ENCODE measurements around the gene RAB31.
"Not testable (repeated sequence)": the region's sequence is repeated elsewhere in the genome, so short reads cannot be mapped to it uniquely, and the experiment has no call there.

The RAB31 gene

GRCh38 chr18:9898792-9899549 lies 190.9 kb downstream of the RAB31 start:
- DNase-seq = no peak

DNA sequence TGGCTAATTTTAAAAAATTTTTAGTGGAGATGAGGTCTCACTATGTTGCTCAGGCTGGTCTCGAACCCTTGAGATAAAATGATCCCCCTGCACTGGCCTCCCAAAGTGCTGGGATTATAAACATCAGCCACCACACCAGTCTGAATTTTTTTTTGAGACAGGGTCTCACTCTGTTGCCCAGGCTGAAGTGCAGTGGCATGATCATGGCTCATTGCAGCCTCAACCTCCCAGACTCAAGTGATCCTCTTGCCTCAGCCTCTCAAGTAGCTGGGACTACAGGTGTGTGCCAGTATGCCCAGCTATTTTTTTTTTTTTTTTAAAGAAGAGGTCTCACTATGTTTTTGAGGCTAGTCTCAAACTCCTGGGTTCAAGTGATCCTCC lies 191.4 kb downstream of the RAB31 start:
- DNase-seq = not testable (repeated sequence)

- DNase-seq = no peak
Measured at GRCh38 chr18:9900699-9901098, 192.6 kb downstream of the RAB31 start.

DNA sequence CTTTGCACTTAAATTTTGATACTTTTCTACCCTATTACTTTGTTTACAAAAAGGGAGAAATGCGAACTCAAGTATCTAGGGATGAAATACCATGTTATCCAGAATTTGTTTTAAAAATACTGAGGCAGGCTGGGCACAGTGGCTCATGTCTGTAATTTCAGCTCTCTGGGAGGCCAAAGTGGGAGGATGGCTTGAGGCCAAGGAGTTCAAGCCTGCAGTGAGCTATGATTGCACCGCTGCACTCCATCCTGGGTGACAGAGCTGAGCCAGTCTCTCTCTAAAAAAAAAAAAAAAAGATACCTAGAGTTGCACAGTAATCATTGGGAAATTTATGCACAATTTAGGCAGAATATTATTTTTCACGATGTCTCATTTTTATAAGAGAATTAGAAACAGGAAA lies 193.3 kb downstream of the RAB31 start:
- DNase-seq = no peak

DNA sequence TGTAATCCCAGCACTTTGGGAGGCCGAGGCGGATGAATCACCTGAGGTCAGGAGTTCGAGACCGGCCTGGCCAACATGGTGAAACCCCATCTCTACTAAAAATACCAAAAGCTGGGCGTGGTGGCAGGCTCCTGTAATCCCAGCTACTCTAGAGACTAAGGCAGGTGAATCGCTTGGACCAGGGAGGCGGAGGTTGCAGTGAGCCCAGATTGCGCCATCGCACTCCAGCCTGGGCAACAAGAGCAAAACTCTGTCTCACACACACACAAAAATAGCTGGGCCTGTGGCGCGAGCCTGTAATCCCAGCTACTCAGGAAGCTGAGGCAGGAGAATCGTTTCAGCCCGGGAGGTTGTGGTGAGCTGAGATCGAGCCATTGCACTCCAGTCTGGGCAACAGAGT lies 194.2 kb downstream of the RAB31 start:
- not testable (repeated sequence) for DNase-seq

- DNase-seq = no peak
Measured at GRCh38 chr18:9902832-9903231, 194.7 kb downstream of the RAB31 start.

- DNase-seq = no peak
Measured at GRCh38 chr18:9905401-9905922, 197.4 kb downstream of the RAB31 start.

- DNase-seq = no peak
Measured at GRCh38 chr18:9906481-9906880, 198.4 kb downstream of the RAB31 start.

DNA sequence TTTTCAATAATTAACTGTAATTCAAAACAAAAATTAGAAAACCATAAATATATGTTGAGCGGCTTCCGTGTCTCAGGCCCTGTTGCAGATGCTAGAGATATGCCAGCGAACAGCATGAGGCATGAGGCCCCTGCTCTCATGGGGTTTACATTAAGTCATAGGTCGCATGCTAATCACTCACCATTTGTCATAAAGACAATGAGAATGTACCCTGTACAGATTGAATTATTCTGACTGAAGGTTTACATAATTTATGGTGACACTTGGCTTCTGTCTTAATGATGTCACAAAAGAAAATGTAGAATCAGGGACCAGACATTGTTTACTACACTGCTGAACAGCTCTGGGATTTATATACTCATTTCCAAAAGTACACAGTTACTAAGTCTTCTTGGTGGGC lies 199.8 kb downstream of the RAB31 start:
- no peak for DNase-seq

GRCh38 chr18:9910071-9910470 lies 202.0 kb downstream of the RAB31 start:
- DNase-seq = no peak

DNA sequence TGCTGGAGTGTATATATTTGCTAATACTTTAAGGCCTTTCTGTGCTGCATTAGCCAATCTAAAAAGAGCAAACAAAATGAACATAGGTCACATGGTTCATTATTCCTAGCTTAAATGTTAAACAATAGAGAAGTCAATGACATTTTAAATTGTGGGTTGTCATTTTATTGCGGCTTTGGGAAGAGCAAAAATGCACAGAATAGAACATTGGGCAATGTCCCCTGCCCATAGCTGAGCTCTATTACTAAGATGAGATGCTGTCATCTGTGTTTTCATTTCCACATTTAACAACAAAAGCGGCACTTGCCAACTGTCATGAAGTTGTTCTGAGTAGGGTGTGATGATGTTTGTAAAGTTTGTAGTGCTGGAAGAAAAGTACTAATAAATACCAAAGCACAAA lies 202.6 kb downstream of the RAB31 start:
- DNase-seq = no peak

- DNase-seq = no peak
Measured at GRCh38 chr18:9911226-9911625, 203.1 kb downstream of the RAB31 start.
